Hepatocyte (in vitro differentiated cells): ENCODE results near the gene FASTK. TPM values are rescaled to one million over a fixed set of nuclear protein-coding genes. Genes with fewer than 3 reads are reported as not detected.

Experiments used
- DNase-seq: peaks from one replicate; pipeline ENCODE4 v3.0.0-alpha.2; 2016; ENCODE audit warnings: low spot score
- H2AFZ ChIP-seq: fragments of 200-600 bp; sonication (generic); 2 replicates; pipeline ENCODE4 v1.6.0; 2016; ENCODE audit warnings: antibody characterized with exemption, mild to moderate bottlenecking
- H3K27ac ChIP-seq: fragments of 200-600 bp; sonication (generic); 2 replicates; pipeline ENCODE4 v1.5.1; 2016; ENCODE audit warnings: mild to moderate bottlenecking
- H3K27me3 ChIP-seq: fragments of 200-600 bp; sonication (generic); 2 replicates; pipeline ENCODE4 v1.6.1; 2016
- H3K36me3 ChIP-seq: fragments of 200-600 bp; sonication (generic); replicated peaks from 2 replicates; pipeline ENCODE4 v1.5.1; 2016; ENCODE audit warnings: low read depth; ENCODE audit not compliant: insufficient read depth
- H3K4me1 ChIP-seq: fragments of 200-600 bp; sonication (generic); 2 replicates; pipeline ENCODE4 v1.5.1; 2016; ENCODE audit warnings: mild to moderate bottlenecking, moderate library complexity; ENCODE audit not compliant: insufficient read depth
- H3K4me2 ChIP-seq: fragments of 200-600 bp; sonication (generic); 2 replicates; pipeline ENCODE4 v1.6.0; 2016
- H3K4me3 ChIP-seq: fragments of 200-600 bp; sonication (generic); 2 replicates; pipeline ENCODE4 v1.5.1; 2016; ENCODE audit warnings: mild to moderate bottlenecking
- H3K79me2 ChIP-seq: fragments of 200-600 bp; sonication (generic); 2 replicates; pipeline ENCODE4 v1.6.0; 2017; ENCODE audit warnings: mild to moderate bottlenecking
- H3K9me2 ChIP-seq: fragments of 200-600 bp; sonication (generic); replicated peaks from 2 replicates; pipeline ENCODE4 v1.6.0; 2017; ENCODE audit warnings: mild to moderate bottlenecking; ENCODE audit not compliant: insufficient read depth
- H3K9me3 ChIP-seq: fragments of 200-600 bp; sonication (generic); 2 replicates; pipeline ENCODE4 v1.5.1; 2016; ENCODE audit warnings: low read depth, mild to moderate bottlenecking
- H4K20me1 ChIP-seq: fragments of 200-600 bp; sonication (generic); 2 replicates; pipeline ENCODE4 v1.6.0; 2016; ENCODE audit warnings: mild to moderate bottlenecking; ENCODE audit not compliant: insufficient read depth, poor library complexity, severe bottlenecking
- EZH2 ChIP-seq: fragments of 200-600 bp; sonication (generic); IDR thresholded peaks from 2 replicates; pipeline ENCODE4 v1.6.1; 2016; ENCODE audit warnings: antibody characterized with exemption, mild to moderate bottlenecking, borderline replicate concordance
- EZH2phosphoT487 ChIP-seq: fragments of 200-600 bp; sonication (generic); IDR thresholded peaks from one replicate; pipeline ENCODE4 v1.6.1; 2018; ENCODE audit warnings: antibody characterized with exemption, mild to moderate bottlenecking, low read depth, moderate library complexity; ENCODE audit not compliant: unreplicated experiment, severe bottlenecking
- WGBS: methylation state at CpG from one replicate; pipeline ENCODE4 v1.1.6; 2016; ENCODE audit warnings: low lambda C conversion rate; ENCODE audit errors: missing lambda C conversion rate; 5-methylcytosine and 5-hydroxymethylcytosine counted together
- polyA plus RNA-seq: library from polyadenylated mRNA; unstranded; fragments of >200 nt; fragmentation: Nextera tagmentation; extraction: Ambion mirVana; gene quantifications from 2 replicates; pipeline ENCODE4 v1.2.1, GENCODE V29; 2016
- total RNA-seq: library from RNA; depleted of rRNA; stranded (reverse); fragments of >200 nt; gene quantifications from 2 replicates; pipeline ENCODE4 v1.2.3, GENCODE V29; 2014
- TF ChIP-seq, protein P1 (sequence below): fragments of 200-600 bp; sonication (generic); IDR thresholded peaks from 2 replicates; pipeline ENCODE4 v1.5.1; 2016; ENCODE audit warnings: antibody characterized with exemption, mild to moderate bottlenecking; ENCODE audit not compliant: poor library complexity

Gene FASTK
- total and polyA plus RNA-seq, 2 experiments from 2014 or later = 105 to 193 TPM

DNA sequence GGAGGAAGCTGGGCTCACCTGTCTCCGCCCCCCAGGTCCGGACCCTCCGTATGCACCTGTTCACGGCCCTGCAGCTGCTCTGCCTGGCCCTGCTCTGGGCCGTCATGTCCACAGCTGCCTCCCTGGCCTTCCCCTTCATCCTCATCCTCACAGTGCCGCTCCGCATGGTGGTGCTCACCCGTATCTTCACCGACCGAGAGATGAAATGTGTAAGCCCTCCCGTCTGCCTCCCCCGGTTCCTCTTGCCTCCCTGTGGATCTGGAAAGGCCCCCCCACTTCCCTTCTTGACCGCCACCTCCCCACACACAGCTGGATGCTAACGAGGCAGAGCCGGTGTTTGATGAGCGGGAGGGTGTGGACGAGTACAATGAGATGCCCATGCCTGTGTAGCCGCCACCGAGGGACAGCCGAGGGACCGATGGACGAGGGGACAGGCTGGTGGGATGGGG lies 4.6 kb downstream of the FASTK start:
- peaks cover 24% of the 10 kb centered on the region for H3K4me1 ChIP-seq
- DNase-seq = no peak
- H3K27me3 ChIP-seq = no peaks in the 10 kb centered on the region
- no peaks in the 10 kb centered on the region for H3K9me2 ChIP-seq
- no peaks in the 10 kb centered on the region for H3K9me3 ChIP-seq
- WGBS = 90% methylated on average over 19 of the region's 22 CpGs
- no peak overlapping the region for H3K27ac ChIP-seq
- H4K20me1 ChIP-seq = no peaks in the 10 kb centered on the region
- TF ChIP-seq, protein P1, sequence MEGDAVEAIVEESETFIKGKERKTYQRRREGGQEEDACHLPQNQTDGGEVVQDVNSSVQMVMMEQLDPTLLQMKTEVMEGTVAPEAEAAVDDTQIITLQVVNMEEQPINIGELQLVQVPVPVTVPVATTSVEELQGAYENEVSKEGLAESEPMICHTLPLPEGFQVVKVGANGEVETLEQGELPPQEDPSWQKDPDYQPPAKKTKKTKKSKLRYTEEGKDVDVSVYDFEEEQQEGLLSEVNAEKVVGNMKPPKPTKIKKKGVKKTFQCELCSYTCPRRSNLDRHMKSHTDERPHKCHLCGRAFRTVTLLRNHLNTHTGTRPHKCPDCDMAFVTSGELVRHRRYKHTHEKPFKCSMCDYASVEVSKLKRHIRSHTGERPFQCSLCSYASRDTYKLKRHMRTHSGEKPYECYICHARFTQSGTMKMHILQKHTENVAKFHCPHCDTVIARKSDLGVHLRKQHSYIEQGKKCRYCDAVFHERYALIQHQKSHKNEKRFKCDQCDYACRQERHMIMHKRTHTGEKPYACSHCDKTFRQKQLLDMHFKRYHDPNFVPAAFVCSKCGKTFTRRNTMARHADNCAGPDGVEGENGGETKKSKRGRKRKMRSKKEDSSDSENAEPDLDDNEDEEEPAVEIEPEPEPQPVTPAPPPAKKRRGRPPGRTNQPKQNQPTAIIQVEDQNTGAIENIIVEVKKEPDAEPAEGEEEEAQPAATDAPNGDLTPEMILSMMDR = no peak
- TF ChIP-seq EZH2 = no peak
- TF ChIP-seq EZH2phosphoT487 = no peak
- H3K4me3 ChIP-seq = no peak overlapping the region
- no peaks in the 10 kb centered on the region for H3K36me3 ChIP-seq
- no peak overlapping the region for H2AFZ ChIP-seq
- H3K79me2 ChIP-seq = peaks cover 21% of the 10 kb centered on the region
- H3K4me2 ChIP-seq = no peak overlapping the region

DNA sequence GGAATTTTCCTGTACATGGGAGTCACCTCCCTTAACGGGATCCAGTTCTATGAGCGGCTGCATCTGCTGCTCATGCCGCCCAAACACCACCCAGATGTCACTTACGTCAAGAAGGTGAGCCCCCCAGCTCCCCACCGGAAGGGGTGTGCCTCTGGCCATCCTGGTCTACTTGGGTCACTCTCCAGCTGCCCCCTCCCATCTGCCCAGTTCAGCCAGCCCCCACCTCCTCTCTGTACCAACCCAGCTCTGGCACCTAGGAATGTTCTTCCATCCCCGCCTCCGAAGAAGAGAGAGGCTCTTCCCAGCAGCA lies 5.0 kb downstream of the FASTK start:
- H3K4me3 ChIP-seq = no peak overlapping the region
- no peak for DNase-seq
- no peaks in the 10 kb centered on the region for H3K9me2 ChIP-seq
- H3K27me3 ChIP-seq = no peaks in the 10 kb centered on the region
- H3K4me1 ChIP-seq = peaks cover 22% of the 10 kb centered on the region
- no peaks in the 10 kb centered on the region for H3K36me3 ChIP-seq
- no peak overlapping the region for H3K4me2 ChIP-seq
- no peak overlapping the region for H3K27ac ChIP-seq
- TF ChIP-seq, protein P1 = no peak
- TF ChIP-seq EZH2phosphoT487 = no peak
- H3K79me2 ChIP-seq = peaks cover 21% of the 10 kb centered on the region
- H2AFZ ChIP-seq = no peak overlapping the region
- no peaks in the 10 kb centered on the region for H4K20me1 ChIP-seq
- no peaks in the 10 kb centered on the region for H3K9me3 ChIP-seq
- 93% methylated on average over 7 of the region's 7 CpGs for WGBS

DNA sequence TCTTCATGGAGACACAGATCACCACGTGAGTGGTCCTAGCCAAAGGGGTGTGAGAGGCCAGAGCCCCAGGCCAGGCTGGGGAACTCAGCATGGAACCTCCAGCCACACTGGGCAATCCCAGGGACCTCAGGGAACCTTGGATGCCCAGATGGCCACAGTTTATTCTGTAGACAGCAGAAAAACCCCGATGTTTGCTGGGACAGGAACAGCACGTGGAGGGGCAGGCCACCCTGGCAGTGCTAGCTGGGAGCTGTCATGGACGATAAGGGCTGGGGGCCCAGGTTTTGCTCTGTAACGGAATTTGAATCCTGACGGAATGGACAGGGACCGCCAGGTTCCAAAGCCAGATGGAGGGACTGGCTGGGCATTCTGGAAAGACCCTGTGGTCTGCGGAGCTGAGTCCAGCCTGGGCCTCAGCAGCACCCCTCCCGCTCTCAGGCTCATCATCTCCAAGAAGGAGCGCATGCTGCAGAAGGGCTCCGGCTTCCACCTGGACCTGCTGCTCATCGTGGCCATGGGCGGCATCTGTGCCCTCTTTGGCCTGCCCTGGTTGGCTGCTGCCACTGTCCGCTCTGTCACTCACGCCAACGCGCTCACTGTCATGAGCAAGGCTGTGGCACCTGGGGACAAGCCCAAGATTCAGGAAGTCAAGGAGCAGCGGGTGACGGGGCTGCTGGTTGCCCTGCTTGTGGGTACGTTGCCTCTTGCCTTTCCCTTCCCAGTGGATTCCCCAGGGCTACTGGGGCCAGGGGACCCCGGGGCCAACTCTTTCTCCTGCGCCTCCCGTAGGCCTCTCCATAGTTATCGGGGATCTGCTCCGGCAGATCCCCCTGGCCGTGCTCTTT lies 5.6 kb downstream of the FASTK start:
- TF ChIP-seq, protein P1 = no peak
- no peak for TF ChIP-seq EZH2phosphoT487
- no peak for TF ChIP-seq EZH2
- DNase-seq = no peak
- Histone ChIP-seq H3K9me2 (no peaks in the 10 kb centered on the region), H3K4me1 (peaks cover 22% of the 10 kb centered on the region), H2AFZ (no peak overlapping the region), H3K9me3 (no peaks in the 10 kb centered on the region), H3K27me3 (no peaks in the 10 kb centered on the region), H4K20me1 (no peaks in the 10 kb centered on the region), H3K79me2 (peaks cover 17% of the 10 kb centered on the region), H3K4me2 (no peak overlapping the region), H3K36me3 (no peaks in the 10 kb centered on the region), H3K27ac (no peak overlapping the region), H3K4me3 (no peak overlapping the region)
- WGBS = 94% methylated on average over 26 of the region's 26 CpGs
